ENCODE measurements around the gene TMEM132E.
"Not testable (repeated sequence)": the region's sequence is repeated elsewhere in the genome, so short reads cannot be mapped to it uniquely, and the experiment has no call there.

TMEM132E gene

GRCh38 chr17:34579017-34579946 lies at the start of gene TMEM132E:
Gene TMEM132E (plus strand): TSS chr17:34579582. CDS start chr17:34581077, 1,495 bp downstream.
- DNase-seq (ENCODE audit: low spot score), result no peak
- no peak for TF ChIP-seq CTCF (conservative IDR thresholded peaks at IDR 0.05; ENCODE audit: low read depth)
- ChIA-PET POLR2A (ENCODE audit: low non-redundant PET) (no interaction called here), CTCF (interaction anchor here (0.6 kb wide), 1 partner anchor 539 kb away, joined by 3 read pairs; no protein-coding TSS in a partner anchor)
- no peak within 1 kb of the TSS for H3K27ac ChIP-seq

GRCh38 chr17:34530918-34531317 lies 48.5 kb upstream of the TMEM132E start:
- H3K27ac ChIP-seq, result no peak overlapping the region
- POLR2A ChIA-PET (ENCODE audit: low non-redundant PET), result no interaction called here
- TF ChIP-seq CTCF (conservative IDR thresholded peaks at IDR 0.05; ENCODE audit: low read depth), result no peak
- DNase-seq (ENCODE audit: low spot score), result no peak
- CTCF ChIA-PET, result no interaction called here

DNA sequence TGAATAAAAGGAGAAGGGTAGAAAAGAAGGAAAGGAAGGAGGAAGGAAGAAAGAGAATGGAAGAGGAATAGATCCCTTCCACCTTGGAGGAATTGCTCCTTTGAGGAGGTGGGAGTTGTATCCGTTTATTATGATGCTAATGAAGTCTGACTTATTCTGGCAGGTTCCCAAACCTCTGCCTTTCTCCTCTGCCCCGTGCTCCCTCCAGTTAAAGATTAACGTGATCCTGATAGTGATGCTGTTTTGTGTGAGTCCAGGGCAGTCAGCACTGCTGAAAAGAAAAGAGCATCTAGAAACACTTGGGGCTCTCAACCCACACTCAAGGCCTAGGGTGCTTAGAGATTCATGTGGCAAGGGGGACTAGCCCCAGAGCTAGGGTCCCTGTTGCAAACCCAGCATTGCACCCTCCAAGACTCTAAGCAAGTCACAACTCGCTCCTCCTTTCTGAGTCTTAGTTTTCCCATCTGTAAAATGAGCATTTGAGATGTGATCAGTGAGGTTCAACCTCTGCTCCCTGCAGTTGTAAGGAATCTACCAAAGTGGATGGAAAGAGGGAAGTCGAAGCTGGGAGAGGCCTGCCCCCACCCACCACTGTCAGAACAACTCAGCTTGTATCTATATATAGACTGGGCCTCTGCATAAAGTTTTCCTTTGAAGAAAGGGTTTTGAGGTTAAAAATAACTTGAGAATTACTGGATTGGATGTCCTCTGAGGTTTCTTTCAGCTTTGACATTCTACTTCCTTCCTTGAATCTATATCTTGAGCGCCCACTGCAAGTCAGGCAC lies 46.9 kb upstream of the TMEM132E start:
- POLR2A ChIA-PET (ENCODE audit: low non-redundant PET), result no interaction called here
- DNase-seq (ENCODE audit: low spot score), result no peak
- CTCF ChIA-PET, result interaction anchor here (0.5 to 0.6 kb wide), 2 partner anchors 112 to 466 kb away, joined by 3 read pairs; no protein-coding TSS in a partner anchor
- no peak for TF ChIP-seq CTCF (conservative IDR thresholded peaks at IDR 0.05; ENCODE audit: low read depth)
- no peak overlapping the region for H3K27ac ChIP-seq

DNA sequence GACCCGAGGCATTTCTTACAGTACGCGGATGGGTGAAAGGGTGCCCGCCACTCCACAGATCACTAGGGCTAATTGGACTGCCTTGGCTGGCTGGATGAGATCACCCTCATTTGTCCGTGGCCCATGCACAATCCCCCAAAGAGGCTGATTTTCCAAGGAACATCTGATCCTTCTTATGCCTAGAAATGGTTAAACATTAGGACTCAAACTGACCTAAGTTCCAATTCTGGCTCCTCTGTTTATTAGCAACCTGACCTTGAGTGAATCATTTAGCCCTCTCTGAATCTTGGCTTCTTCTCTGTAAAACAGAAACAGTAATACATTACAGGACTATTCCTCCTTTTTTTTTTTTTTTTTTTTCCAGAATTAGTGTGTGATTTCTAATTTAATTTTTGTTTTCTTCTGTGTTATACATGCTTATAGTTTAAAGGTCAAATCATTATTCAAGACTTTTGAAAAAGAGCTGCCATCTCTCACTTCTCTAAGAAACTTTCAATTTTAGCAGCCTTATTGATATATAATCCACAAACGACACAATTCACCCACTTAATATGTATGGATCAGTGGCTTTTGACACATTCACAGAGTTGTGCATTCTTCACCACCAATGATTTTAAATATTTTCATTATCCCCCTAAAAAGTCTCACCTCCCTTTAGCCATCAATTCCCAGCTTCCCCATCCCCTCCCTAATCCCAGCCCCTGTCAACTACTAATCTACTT lies 45.4 kb upstream of the TMEM132E start:
- POLR2A ChIA-PET (ENCODE audit: low non-redundant PET), result no interaction called here
- H3K27ac ChIP-seq, result no peak overlapping the region
- no peak for TF ChIP-seq CTCF (conservative IDR thresholded peaks at IDR 0.05; ENCODE audit: low read depth)
- CTCF ChIA-PET, result no interaction called here
- no peak for DNase-seq (ENCODE audit: low spot score)

DNA sequence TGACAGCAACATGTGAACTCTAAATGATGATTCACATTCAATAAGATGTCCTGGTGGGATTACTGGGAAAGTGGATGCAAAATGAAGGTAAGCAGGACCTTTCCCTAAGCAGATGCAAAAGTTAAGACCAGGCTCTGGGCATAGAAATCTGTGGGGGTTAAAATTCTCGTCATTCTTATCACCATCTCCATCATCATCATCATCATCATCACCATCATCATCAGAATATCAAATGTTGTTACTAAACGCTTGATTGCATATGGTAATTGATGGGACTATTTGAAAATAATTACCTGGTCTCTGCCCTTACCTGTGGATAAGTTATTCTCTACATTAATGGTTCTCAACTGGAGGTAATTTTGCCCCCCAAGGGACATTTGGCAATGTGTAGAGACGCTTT lies 41.9 kb upstream of the TMEM132E start:
- POLR2A ChIA-PET (ENCODE audit: low non-redundant PET), result no interaction called here
- TF ChIP-seq CTCF (conservative IDR thresholded peaks at IDR 0.05; ENCODE audit: low read depth), result no peak
- CTCF ChIA-PET, result interaction anchor here (1.0 kb wide), 1 partner anchor 583 kb away, joined by 4 read pairs; the partner anchor contains the start of gene RAD51D
- no peak overlapping the region for H3K27ac ChIP-seq
- DNase-seq (ENCODE audit: low spot score), result no peak

- CTCF ChIA-PET; DNase-seq (ENCODE audit: low spot score); POLR2A ChIA-PET (ENCODE audit: low non-redundant PET): not testable (repeated sequence)
Measured at GRCh38 chr17:34538582-34538981, 40.8 kb upstream of the TMEM132E start.

More at GRCh38 chr17:34538582-34538981, 40.8 kb upstream of the TMEM132E start:
- not testable (repeated sequence) for H3K27ac ChIP-seq

Measured in RWPE1 (cell line).